ENCODE results near the gene GLIS2.

GRCh38 chr16:4386951-4387565 lies 71.2 kb downstream of the GLIS2 start:
- TF ChIP-seq CTCF (IDR thresholded peaks at IDR 0.05) (no peak), EP300 (IDR thresholded peaks at IDR 0.05) (no peak), POLR2AphosphoS5 (IDR thresholded peaks at IDR 0.05) (no peak)

Data from gastroesophageal sphincter (tissue), 3 donors.